Measurements from ENCODE around the gene PMVK.

Gene PMVK

DNA sequence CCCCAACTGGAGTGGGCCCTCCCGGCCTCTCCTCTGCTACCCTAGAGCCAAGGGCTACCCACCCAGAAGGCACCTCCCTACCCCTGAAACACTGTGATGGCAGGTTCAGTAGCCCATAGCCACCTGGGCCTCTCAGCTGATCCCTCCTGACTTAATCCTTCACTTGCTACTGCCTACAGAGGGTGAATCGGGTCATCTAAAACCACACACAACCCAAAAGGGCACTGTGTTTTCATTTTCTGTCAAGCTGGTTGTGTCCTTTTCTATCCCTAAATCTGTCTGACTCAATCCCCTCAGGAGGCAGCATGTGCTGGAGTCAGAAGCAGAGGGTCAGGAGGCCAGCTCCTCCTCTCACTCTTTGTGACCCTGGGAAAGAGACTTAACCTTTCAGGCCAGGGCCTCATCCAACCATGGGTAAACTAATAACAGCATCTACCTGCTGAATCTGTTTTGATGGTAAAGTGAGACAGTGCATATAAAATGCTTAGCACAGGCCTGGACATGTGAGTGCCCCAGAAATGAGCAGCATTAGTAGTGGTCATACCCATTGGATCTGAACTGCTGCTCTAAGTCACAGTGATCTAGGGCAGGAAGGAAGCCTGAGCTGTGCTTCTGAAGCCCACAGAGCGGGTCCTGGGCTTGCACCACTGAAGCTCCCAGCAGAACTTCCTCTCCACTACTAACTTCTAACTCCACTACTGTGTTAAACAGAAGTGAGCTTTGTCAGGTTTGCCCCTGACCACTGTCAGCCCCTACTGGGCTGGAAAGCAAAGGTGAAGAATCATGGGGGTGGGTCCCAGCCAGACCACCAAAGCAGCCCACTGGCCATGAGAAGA is 11.0 kb downstream of the PMVK start:
- Histone ChIP-seq H3K36me3 (ENCODE audit: control insufficient read depth, insufficient read depth, low read length) (peaks cover 46% of the 10 kb centered on the region), H3K27me3 (replicated peaks; ENCODE audit: control insufficient read depth, insufficient read depth, low read length) (no peaks in the 10 kb centered on the region)
- TF ChIP-seq, protein P1, sequence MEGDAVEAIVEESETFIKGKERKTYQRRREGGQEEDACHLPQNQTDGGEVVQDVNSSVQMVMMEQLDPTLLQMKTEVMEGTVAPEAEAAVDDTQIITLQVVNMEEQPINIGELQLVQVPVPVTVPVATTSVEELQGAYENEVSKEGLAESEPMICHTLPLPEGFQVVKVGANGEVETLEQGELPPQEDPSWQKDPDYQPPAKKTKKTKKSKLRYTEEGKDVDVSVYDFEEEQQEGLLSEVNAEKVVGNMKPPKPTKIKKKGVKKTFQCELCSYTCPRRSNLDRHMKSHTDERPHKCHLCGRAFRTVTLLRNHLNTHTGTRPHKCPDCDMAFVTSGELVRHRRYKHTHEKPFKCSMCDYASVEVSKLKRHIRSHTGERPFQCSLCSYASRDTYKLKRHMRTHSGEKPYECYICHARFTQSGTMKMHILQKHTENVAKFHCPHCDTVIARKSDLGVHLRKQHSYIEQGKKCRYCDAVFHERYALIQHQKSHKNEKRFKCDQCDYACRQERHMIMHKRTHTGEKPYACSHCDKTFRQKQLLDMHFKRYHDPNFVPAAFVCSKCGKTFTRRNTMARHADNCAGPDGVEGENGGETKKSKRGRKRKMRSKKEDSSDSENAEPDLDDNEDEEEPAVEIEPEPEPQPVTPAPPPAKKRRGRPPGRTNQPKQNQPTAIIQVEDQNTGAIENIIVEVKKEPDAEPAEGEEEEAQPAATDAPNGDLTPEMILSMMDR (IDR thresholded peaks at IDR 0.05; ENCODE audit: insufficient read depth, low read length, poor library complexity, severe bottlenecking) = no peak

DNA sequence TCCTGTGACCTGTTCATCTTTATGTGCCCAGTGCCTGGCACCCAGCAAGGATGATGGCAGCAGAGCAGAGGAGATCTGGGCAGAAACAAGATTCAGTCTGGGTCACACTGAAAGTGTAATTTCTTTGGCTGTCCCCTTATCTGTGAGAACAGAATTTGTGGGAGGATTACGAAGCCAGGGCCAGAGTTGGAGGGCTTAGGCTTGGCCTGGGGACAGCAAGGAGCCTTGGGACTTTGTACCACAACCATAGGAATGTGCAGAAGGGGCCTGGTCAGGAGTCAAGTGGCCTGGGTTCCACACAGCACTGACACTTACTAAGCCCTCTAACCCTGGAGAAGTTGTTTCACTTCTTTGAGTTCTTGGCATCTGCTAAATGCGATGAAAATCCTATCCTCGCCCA is 12.8 kb downstream of the PMVK start:
- no peaks in the 10 kb centered on the region for H3K27me3 ChIP-seq (replicated peaks; ENCODE audit: control insufficient read depth, insufficient read depth, low read length)
- DNase-seq (ENCODE audit: extremely low read depth, insufficient read length) = no peak
- H3K36me3 ChIP-seq (ENCODE audit: control insufficient read depth, insufficient read depth, low read length) = peaks cover 40% of the 10 kb centered on the region
- H3K4me3 ChIP-seq (replicated peaks; ENCODE audit: low read depth, low read length) = no peak overlapping the region
- TF ChIP-seq, protein P1 (IDR thresholded peaks at IDR 0.05; ENCODE audit: insufficient read depth, low read length, poor library complexity, severe bottlenecking) = no peak

More for the DNA sequence above, 11.0 kb downstream of the PMVK start:
- H3K4me3 ChIP-seq (replicated peaks; ENCODE audit: low read depth, low read length) = no peak overlapping the region
- DNase-seq (ENCODE audit: extremely low read depth, insufficient read length) = no peak

DNA sequence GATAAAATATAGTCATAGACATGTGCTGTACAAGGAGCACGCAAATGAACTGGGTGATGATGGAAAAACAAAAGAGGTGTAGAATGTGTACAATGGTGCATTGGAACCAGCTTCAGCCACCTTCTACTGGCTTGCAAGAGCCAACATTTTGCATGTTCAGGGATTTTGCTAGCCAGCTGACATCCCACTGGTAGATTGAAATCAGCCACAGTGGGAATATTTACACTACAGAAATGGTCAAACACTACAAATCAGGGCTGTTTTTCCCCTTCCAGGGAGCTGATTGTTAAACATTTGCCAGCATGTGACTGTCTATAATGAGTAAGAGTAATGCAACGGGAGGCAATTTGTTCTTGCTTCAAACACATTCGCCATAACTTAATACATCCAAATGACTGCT is 23.2 kb downstream of the PMVK start:
- Histone ChIP-seq H3K4me3 (replicated peaks; ENCODE audit: low read depth, low read length) (no peak overlapping the region), H3K36me3 (ENCODE audit: control insufficient read depth, insufficient read depth, low read length) (no peaks in the 10 kb centered on the region), H3K27me3 (replicated peaks; ENCODE audit: control insufficient read depth, insufficient read depth, low read length) (no peaks in the 10 kb centered on the region)
- TF ChIP-seq, protein P1 (IDR thresholded peaks at IDR 0.05; ENCODE audit: insufficient read depth, low read length, poor library complexity, severe bottlenecking) = no peak
- no peak for DNase-seq (ENCODE audit: extremely low read depth, insufficient read length)

DNA sequence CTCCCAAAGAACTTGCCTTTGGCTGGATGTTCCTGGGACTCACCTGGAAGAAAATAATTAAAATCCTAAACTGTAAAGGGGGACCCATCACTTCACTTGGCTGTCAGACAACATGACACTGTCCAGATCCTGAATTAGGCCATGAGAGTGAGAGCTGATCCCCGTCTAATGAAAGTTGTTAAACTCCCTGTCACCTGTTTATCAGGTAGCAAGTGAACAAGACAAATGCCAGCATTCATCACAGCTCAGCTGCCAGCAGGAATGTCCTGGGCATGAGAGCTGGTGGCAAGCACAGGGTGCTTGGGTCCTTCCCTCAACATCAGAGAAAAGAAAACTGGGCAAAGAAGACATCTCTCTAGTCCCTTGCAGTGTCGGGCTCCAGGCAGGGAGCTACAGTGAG is 23.8 kb downstream of the PMVK start:
- H3K36me3 ChIP-seq (ENCODE audit: control insufficient read depth, insufficient read depth, low read length) = no peaks in the 10 kb centered on the region
- TF ChIP-seq, protein P1 (IDR thresholded peaks at IDR 0.05; ENCODE audit: insufficient read depth, low read length, poor library complexity, severe bottlenecking) = no peak

DNA sequence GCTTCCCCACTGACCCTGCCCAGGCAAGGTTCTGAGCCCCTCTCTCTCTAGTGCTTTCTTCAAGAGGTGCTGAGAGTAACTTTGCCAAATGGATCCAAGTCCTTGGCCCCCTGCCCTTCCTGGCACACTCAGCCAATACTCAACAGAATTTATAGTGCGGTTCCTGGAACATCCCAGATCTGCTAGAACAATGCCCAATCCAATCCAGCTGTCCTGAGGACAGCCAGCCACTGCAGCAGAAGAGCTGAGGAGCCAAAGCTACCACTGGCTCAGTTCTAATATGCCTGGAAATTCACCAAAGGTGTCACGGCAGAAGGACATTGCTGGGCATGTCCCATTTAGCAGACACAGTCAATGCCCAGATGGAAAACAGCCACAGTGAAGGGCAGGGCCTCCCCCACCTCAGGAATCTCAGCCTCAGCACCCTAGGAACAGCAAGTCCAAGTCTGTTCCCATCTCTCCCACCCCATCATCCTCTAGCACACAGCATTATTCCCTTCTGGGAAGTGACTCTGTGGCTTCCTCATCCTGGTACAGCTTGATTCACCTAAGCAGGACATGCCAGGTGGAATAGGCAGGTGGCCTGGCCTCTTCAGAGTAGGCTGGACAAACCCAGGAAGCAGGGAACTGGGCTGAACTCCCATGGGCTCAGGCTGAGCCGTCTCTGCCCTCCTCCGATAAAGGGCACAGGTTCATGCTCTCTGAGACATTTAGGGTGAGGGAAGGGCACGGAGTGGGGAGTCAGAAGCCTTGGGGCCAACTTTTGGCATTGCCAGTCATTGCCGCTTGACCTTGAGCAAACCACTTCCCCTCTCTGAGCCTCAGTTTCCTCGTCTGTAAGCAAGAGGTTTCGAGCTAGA is 24.6 kb downstream of the PMVK start:
- TF ChIP-seq, protein P1 (IDR thresholded peaks at IDR 0.05; ENCODE audit: insufficient read depth, low read length, poor library complexity, severe bottlenecking) = no peak
- Histone ChIP-seq H3K4me3 (replicated peaks; ENCODE audit: low read depth, low read length) (no peak overlapping the region), H3K36me3 (ENCODE audit: control insufficient read depth, insufficient read depth, low read length) (no peaks in the 10 kb centered on the region), H3K27me3 (replicated peaks; ENCODE audit: control insufficient read depth, insufficient read depth, low read length) (no peaks in the 10 kb centered on the region)
- no peak for DNase-seq (ENCODE audit: extremely low read depth, insufficient read length)

More for the DNA sequence above, 23.8 kb downstream of the PMVK start:
- no peak for DNase-seq (ENCODE audit: extremely low read depth, insufficient read length)
- Histone ChIP-seq H3K4me3 (replicated peaks; ENCODE audit: low read depth, low read length) (no peak overlapping the region), H3K27me3 (replicated peaks; ENCODE audit: control insufficient read depth, insufficient read depth, low read length) (no peaks in the 10 kb centered on the region)
